CD4-positive, alpha-beta T cell treated with Interleukin-15 for 4 hours (primary cell): ENCODE data around the gene DENND1B.

Experiments used
- DNase-seq: peaks from one replicate; pipeline ENCODE4 v3.0.0-alpha.2; 2020; ENCODE audit warnings: low spot score

Gene DENND1B

GRCh38 chr1:197683895-197684553 is 91.3 kb downstream of the DENND1B start:
- no peak for DNase-seq

GRCh38 chr1:197683280-197683679 is 92.0 kb downstream of the DENND1B start:
- DNase-seq, result no peak

- no peak for DNase-seq
These were observed 95.0 kb downstream of the DENND1B start for GRCh38 chr1:197680311-197680710.

- DNase-seq, result no peak
These were observed 97.5 kb downstream of the DENND1B start for GRCh38 chr1:197677752-197678295.

GRCh38 chr1:197677313-197677712 is 98.0 kb downstream of the DENND1B start:
- DNase-seq, result no peak

GRCh38 chr1:197675583-197676208 is 99.6 kb downstream of the DENND1B start:
- DNase-seq, result no peak

GRCh38 chr1:197674286-197674685 is 101.0 kb downstream of the DENND1B start:
- DNase-seq, result no peak

- DNase-seq, result no peak
These were observed 102.0 kb downstream of the DENND1B start for GRCh38 chr1:197673292-197673691.

GRCh38 chr1:197672347-197672746 is 102.9 kb downstream of the DENND1B start:
- DNase-seq, result no peak

GRCh38 chr1:197671920-197672319 is 103.4 kb downstream of the DENND1B start:
- DNase-seq, result no peak

GRCh38 chr1:197671140-197671539 is 104.1 kb downstream of the DENND1B start:
- DNase-seq, result no peak

- no peak for DNase-seq
These were observed 108.5 kb downstream of the DENND1B start for GRCh38 chr1:197666769-197667285.

GRCh38 chr1:197664391-197664790 is 110.9 kb downstream of the DENND1B start:
- DNase-seq, result no peak

- DNase-seq, result no peak
These were observed 111.9 kb downstream of the DENND1B start for GRCh38 chr1:197663162-197663953.

- DNase-seq, result no peak
These were observed 114.9 kb downstream of the DENND1B start for GRCh38 chr1:197660389-197660788.

- DNase-seq, result no peak
These were observed 116.1 kb downstream of the DENND1B start for GRCh38 chr1:197659171-197659570.

GRCh38 chr1:197649188-197649587 is 126.1 kb downstream of the DENND1B start:
- no peak for DNase-seq

- no peak for DNase-seq
These were observed 137.0 kb downstream of the DENND1B start for GRCh38 chr1:197638316-197638715.

GRCh38 chr1:197637406-197637805 is 137.9 kb downstream of the DENND1B start:
- no peak for DNase-seq

- DNase-seq, result no peak
These were observed 141.7 kb downstream of the DENND1B start for GRCh38 chr1:197633447-197634078.

GRCh38 chr1:197632651-197633050 is 142.6 kb downstream of the DENND1B start:
- DNase-seq, result no peak

- no peak for DNase-seq
These were observed 143.3 kb downstream of the DENND1B start for GRCh38 chr1:197632005-197632404.
